Loucy (cell line): Measurements from ENCODE around the gene MRFAP1L1.
"Not testable (repeated sequence)": the region's sequence is repeated elsewhere in the genome, so short reads cannot be mapped to it uniquely, and the experiment has no call there.

Experiments used
- H2AFZ ChIP-seq: fragments of 200-600 bp; sonication (generic); 2 replicates; pipeline ENCODE4 v1.6.0; 2016; ENCODE audit warnings: antibody characterized with exemption, mild to moderate bottlenecking, low read length, moderate library complexity
- H3F3A ChIP-seq: fragments of 200-600 bp; 2 replicates; pipeline ENCODE4 v1.6.0; 2016; ENCODE audit warnings: antibody characterized with exemption, low read depth, mild to moderate bottlenecking
- H3K27me3 ChIP-seq: fragments of 200-600 bp; sonication (generic); 2 replicates; pipeline ENCODE4 v1.6.1; 2014; ENCODE audit warnings: low read length, mild to moderate bottlenecking; ENCODE audit not compliant: insufficient read depth, poor library complexity, severe bottlenecking
- H3K36me3 ChIP-seq: fragments of 200-600 bp; sonication (generic); 2 replicates; pipeline ENCODE4 v1.6.1; 2016; ENCODE audit warnings: low read length; ENCODE audit not compliant: insufficient read depth
- H3K4me1 ChIP-seq: fragments of 200-600 bp; sonication (generic); 2 replicates; pipeline ENCODE4 v1.5.1; 2014; ENCODE audit warnings: low read length, mild to moderate bottlenecking; ENCODE audit not compliant: insufficient read depth, poor library complexity, severe bottlenecking
- H3K4me2 ChIP-seq: fragments of 200-600 bp; sonication (generic); 2 replicates; pipeline ENCODE4 v1.6.0; 2014; ENCODE audit warnings: antibody characterized with exemption, low read length, low read depth, mild to moderate bottlenecking; ENCODE audit not compliant: poor library complexity, severe bottlenecking
- H3K4me3 ChIP-seq: fragments of 200-600 bp; sonication (generic); 2 replicates; pipeline ENCODE4 v1.5.1; 2014; ENCODE audit warnings: low read length, mild to moderate bottlenecking, mixed read lengths; ENCODE audit not compliant: poor library complexity, severe bottlenecking
- H3K79me2 ChIP-seq: fragments of 200-600 bp; sonication (generic); 2 replicates; pipeline ENCODE4 v1.6.1; 2014; ENCODE audit warnings: low read length; ENCODE audit not compliant: insufficient read depth
- H3K9ac ChIP-seq: fragments of 200-600 bp; sonication (generic); 2 replicates; pipeline ENCODE4 v1.6.0; 2014; ENCODE audit warnings: mild to moderate bottlenecking, low read depth, low read length, moderate library complexity; ENCODE audit not compliant: poor library complexity, severe bottlenecking
- H3K9me2 ChIP-seq: fragments of 200-600 bp; sonication (generic); replicated peaks from 2 replicates; pipeline ENCODE4 v1.6.1; 2016; ENCODE audit warnings: low read depth, low read length, mixed read lengths
- H3K9me3 ChIP-seq: fragments of 200-600 bp; sonication (generic); 2 replicates; pipeline ENCODE4 v1.6.1; 2014; ENCODE audit warnings: mild to moderate bottlenecking, antibody characterized with exemption, low read length, low read depth; ENCODE audit not compliant: insufficient read depth
- H4K20me1 ChIP-seq: fragments of 200-600 bp; sonication (generic); 2 replicates; pipeline ENCODE4 v1.6.0; 2014; ENCODE audit warnings: antibody characterized with exemption, low read length, mild to moderate bottlenecking; ENCODE audit not compliant: insufficient read depth, poor library complexity, severe bottlenecking
- CTCF ChIP-seq: fragments of 200-600 bp; sonication (generic); conservative IDR thresholded peaks from 2 replicates; pipeline ENCODE4 v1.5.1; 2014; ENCODE audit warnings: mild to moderate bottlenecking, antibody characterized with exemption, low read length
- EZH2phosphoT487 ChIP-seq: fragments of 200-600 bp; IDR thresholded peaks from 2 replicates; pipeline ENCODE4 v1.6.1; 2018; ENCODE audit warnings: antibody characterized with exemption, mild to moderate bottlenecking, moderate library complexity, borderline replicate concordance

MRFAP1L1 gene

GRCh38 chr4:6674500-6675149, 35.0 kb downstream of the MRFAP1L1 start:
- TF ChIP-seq CTCF: peak; percentile 65
- TF ChIP-seq EZH2phosphoT487: no peak
- H3K4me2 ChIP-seq: peak overlapping the region; percentile 98
- no peaks in the 10 kb centered on the region for H3K9me3 ChIP-seq
- no peaks in the 10 kb centered on the region for H3K27me3 ChIP-seq
- H3K4me1 ChIP-seq: peaks cover 32% of the 10 kb centered on the region
- peak overlapping the region; percentile 87 for H3K9ac ChIP-seq
- H3K4me3 ChIP-seq: peak overlapping the region; percentile 91
- H3F3A ChIP-seq: no peaks in the 10 kb centered on the region
- H3K79me2 ChIP-seq: peaks cover 49% of the 10 kb centered on the region
- H3K9me2 ChIP-seq: no peaks in the 10 kb centered on the region
- H4K20me1 ChIP-seq: peaks cover 34% of the 10 kb centered on the region
- H3K36me3 ChIP-seq: no peaks in the 10 kb centered on the region
- H2AFZ ChIP-seq: peak overlapping the region; percentile 95; the same call in 1 of the 2 replicates

- H3K9ac ChIP-seq: peak overlapping the region; percentile 87
- H3K4me1 ChIP-seq: peaks cover 32% of the 10 kb centered on the region
- H3K9me2 ChIP-seq: no peaks in the 10 kb centered on the region
- H3K36me3 ChIP-seq: no peaks in the 10 kb centered on the region
- no peaks in the 10 kb centered on the region for H3K9me3 ChIP-seq
- H3F3A ChIP-seq: no peaks in the 10 kb centered on the region
- peak overlapping the region; percentile 95 for H2AFZ ChIP-seq
- H3K79me2 ChIP-seq: peaks cover 44% of the 10 kb centered on the region
- peak overlapping the region; percentile 91 for H3K4me3 ChIP-seq
- no peaks in the 10 kb centered on the region for H3K27me3 ChIP-seq
- TF ChIP-seq EZH2phosphoT487 (no peak), CTCF (no peak)
- H3K4me2 ChIP-seq: peak overlapping the region; percentile 98
- H4K20me1 ChIP-seq: peaks cover 34% of the 10 kb centered on the region
Observed at GRCh38 chr4:6673660-6674499, 35.8 kb downstream of the MRFAP1L1 start.

DNA sequence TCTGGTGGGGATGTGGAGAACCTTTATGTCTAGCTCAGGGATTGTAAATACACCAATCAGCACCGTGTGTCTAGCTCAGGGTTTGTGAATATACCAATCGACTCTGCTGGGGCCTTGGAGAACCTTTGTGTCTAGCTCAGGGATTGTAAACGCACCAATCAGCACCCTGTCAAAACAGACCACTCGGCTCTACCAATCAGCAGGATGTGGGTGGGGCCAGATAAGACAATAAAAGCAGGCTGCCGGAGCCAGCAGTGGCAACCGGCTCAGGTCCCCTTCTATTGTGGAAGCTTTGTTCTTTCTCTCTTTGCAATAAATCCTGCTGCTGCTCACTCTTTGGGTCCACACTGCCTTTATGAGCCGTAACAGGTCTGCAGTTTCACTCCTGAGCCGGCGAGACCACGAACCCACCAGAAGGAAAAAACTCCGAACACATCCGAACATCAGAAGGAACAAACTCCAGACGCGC, 36.4 kb downstream of the MRFAP1L1 start:
- Histone ChIP-seq H4K20me1 (peaks cover 34% of the 10 kb centered on the region), H3K4me1 (peaks cover 32% of the 10 kb centered on the region), H3K4me2 (peak overlapping the region; percentile 98), H3K4me3 (peak overlapping the region; percentile 91), H2AFZ (peak overlapping the region; percentile 95), H3K9ac (peak overlapping the region; percentile 87), H3K79me2 (peaks cover 38% of the 10 kb centered on the region)
- H3K9me3 ChIP-seq, H3K36me3 ChIP-seq, H3K27me3 ChIP-seq, H3K9me2 ChIP-seq, H3F3A ChIP-seq: not testable (repeated sequence)

DNA sequence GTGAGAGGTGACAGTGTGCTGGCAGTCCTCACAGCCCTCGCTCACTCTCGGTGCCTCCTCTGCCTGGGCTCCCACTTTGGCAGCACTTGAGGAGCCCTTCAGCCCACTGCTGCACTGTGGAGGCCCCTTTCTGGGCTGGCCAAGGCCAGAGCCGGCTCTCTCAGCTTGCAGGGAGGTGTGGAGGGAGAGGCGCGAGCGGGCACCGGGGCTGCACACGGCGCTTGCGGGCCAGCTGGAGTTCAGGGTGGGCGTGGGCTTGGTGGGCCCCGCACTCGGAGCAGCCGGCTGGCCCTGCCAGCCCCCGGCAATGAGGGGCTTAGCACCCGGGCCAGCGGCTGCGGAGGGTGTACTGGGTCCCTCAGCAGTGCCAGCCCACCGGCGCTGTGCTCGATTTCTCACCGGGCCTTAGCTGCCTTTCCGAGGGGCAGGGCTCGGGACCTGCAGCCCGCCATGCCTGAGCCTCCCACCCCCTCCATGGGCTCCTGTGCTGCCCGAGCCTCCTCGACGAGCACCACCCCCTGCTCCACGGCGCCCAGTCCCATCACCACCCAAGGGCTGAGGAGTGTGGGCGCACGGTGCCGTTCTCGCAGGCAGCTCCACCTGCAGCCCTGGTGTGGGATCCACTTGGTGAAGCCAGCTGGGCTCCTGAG, 37.0 kb downstream of the MRFAP1L1 start:
- not testable (repeated sequence) for H3K27me3 ChIP-seq, H3K9me3 ChIP-seq, H2AFZ ChIP-seq, H3K9ac ChIP-seq, H3F3A ChIP-seq, H3K4me3 ChIP-seq, H3K36me3 ChIP-seq, H3K9me2 ChIP-seq
- Histone ChIP-seq H3K4me1 (peaks cover 32% of the 10 kb centered on the region), H3K4me2 (peak overlapping the region; percentile 98), H4K20me1 (peaks cover 32% of the 10 kb centered on the region), H3K79me2 (peaks cover 36% of the 10 kb centered on the region)
